ENCODE results near the gene CD6.

Gene CD6

GRCh38 chr11:60978546-60979380 is 7.3 kb downstream of the CD6 start:
- Histone ChIP-seq H3K27ac (replicated peaks) (no peak overlapping the region), H3K4me3 (replicated peaks; ENCODE audit: insufficient read depth, low read length) (no peak overlapping the region), H3K27me3 (ENCODE audit: insufficient read depth, poor library complexity, severe bottlenecking) (no peaks in the 10 kb centered on the region)
- TF ChIP-seq POLR2AphosphoS5 (IDR thresholded peaks at IDR 0.05; ENCODE audit: low read depth) (peak; percentile 77), GABPA (IDR thresholded peaks at IDR 0.05; ENCODE audit: low read depth) (no peak), REST (IDR thresholded peaks at IDR 0.05; ENCODE audit: insufficient replicate concordance, low read depth) (no peak)
- DNase-seq (ENCODE audit: low read depth in 1 of 2, low spot score in 1 of 2), result peak; percentile 38 to 67

GRCh38 chr11:60981515-60981914 is 10.0 kb downstream of the CD6 start:
- Histone ChIP-seq H3K4me3 (replicated peaks; ENCODE audit: insufficient read depth, low read length) (no peak overlapping the region), H3K27ac (replicated peaks) (no peak overlapping the region), H3K27me3 (ENCODE audit: insufficient read depth, poor library complexity, severe bottlenecking) (no peaks in the 10 kb centered on the region)
- no peak for TF ChIP-seq REST (IDR thresholded peaks at IDR 0.05; ENCODE audit: insufficient replicate concordance, low read depth)
- TF ChIP-seq GABPA (IDR thresholded peaks at IDR 0.05; ENCODE audit: low read depth), result no peak
- TF ChIP-seq CTCF (IDR thresholded peaks at IDR 0.05; ENCODE audit: insufficient read depth, low read length), result no peak
- TF ChIP-seq SPI1 (IDR thresholded peaks at IDR 0.05; ENCODE audit: borderline replicate concordance, low read depth), result no peak
- no peak for TF ChIP-seq POLR2AphosphoS5 (IDR thresholded peaks at IDR 0.05; ENCODE audit: low read depth)
- no peak for DNase-seq (ENCODE audit: low read depth in 1 of 2, low spot score in 1 of 2)

GRCh38 chr11:60982184-60982583 is 10.7 kb downstream of the CD6 start:
- TF ChIP-seq SPI1 (IDR thresholded peaks at IDR 0.05; ENCODE audit: borderline replicate concordance, low read depth) (no peak), POLR2AphosphoS5 (IDR thresholded peaks at IDR 0.05; ENCODE audit: low read depth) (no peak), REST (IDR thresholded peaks at IDR 0.05; ENCODE audit: insufficient replicate concordance, low read depth) (no peak), GABPA (IDR thresholded peaks at IDR 0.05; ENCODE audit: low read depth) (no peak), CTCF (IDR thresholded peaks at IDR 0.05; ENCODE audit: insufficient read depth, low read length) (no peak)
- no peaks in the 10 kb centered on the region for H3K27me3 ChIP-seq (ENCODE audit: insufficient read depth, poor library complexity, severe bottlenecking)

More at GRCh38 chr11:60982184-60982583, 10.7 kb downstream of the CD6 start:
- H3K4me3 ChIP-seq (replicated peaks; ENCODE audit: insufficient read depth, low read length), result no peak overlapping the region
- no peak for DNase-seq (ENCODE audit: low read depth in 1 of 2, low spot score in 1 of 2)
- H3K27ac ChIP-seq (replicated peaks), result no peak overlapping the region

All from HL-60 (cell line).